Left ventricle myocardium inferior (tissue), 1 donor: ENCODE results near the gene KCNJ11. TPM values are rescaled to one million over a fixed set of nuclear protein-coding genes. Genes with fewer than 3 reads are reported as not detected.

Source experiments
- DNase-seq: peaks from one replicate; pipeline ENCODE4 v3.0.0-alpha.2; 2020
- H3K27ac ChIP-seq: fragments of 200-600 bp; replicated peaks from 2 replicates; pipeline ENCODE4 v1.8.0; 2021
- H3K27me3 ChIP-seq: fragments of 200-600 bp; 2 replicates; pipeline ENCODE4 v1.8.0; 2021; ENCODE audit warnings: low read depth
- H3K36me3 ChIP-seq: fragments of 200-600 bp; 2 replicates; pipeline ENCODE4 v1.8.0; 2021
- H3K4me1 ChIP-seq: fragments of 200-600 bp; 2 replicates; pipeline ENCODE4 v1.8.0; 2021
- H3K4me3 ChIP-seq: fragments of 200-600 bp; 2 replicates; pipeline ENCODE4 v1.8.0; 2021; ENCODE audit warnings: mild to moderate bottlenecking, moderate library complexity
- H3K9me3 ChIP-seq: fragments of 200-600 bp; replicated peaks from 2 replicates; pipeline ENCODE4 v1.8.0; 2021
- intact Hi-C: fragments of 100-400 bp; cut with micrococcal nuclease; formaldehyde crosslinking; loops from one replicate; pipeline ENCODE4 v1.11.0; 2022
- total RNA-seq: library from RNA; stranded (reverse); fragmentation: NEBNext Ultra II Directional; extraction: Animal tissue kit (Norgen Biotek cat#: 25700); gene quantifications from one replicate; pipeline ENCODE4 v1.2.1, GENCODE V29; 2021
- TF ChIP-seq, protein P1 (sequence below): fragments of 200-600 bp; IDR thresholded peaks from 2 replicates; pipeline ENCODE4 v1.8.0; 2021; ENCODE audit warnings: antibody characterized with exemption, mild to moderate bottlenecking, borderline replicate concordance
- donor health status: DM: no; HTN: yes; CAD: no; lungs with severe emphysema.

The KCNJ11 gene
- total RNA-seq, 1 donor from 2014 or later: 17.5 TPM

DNA sequence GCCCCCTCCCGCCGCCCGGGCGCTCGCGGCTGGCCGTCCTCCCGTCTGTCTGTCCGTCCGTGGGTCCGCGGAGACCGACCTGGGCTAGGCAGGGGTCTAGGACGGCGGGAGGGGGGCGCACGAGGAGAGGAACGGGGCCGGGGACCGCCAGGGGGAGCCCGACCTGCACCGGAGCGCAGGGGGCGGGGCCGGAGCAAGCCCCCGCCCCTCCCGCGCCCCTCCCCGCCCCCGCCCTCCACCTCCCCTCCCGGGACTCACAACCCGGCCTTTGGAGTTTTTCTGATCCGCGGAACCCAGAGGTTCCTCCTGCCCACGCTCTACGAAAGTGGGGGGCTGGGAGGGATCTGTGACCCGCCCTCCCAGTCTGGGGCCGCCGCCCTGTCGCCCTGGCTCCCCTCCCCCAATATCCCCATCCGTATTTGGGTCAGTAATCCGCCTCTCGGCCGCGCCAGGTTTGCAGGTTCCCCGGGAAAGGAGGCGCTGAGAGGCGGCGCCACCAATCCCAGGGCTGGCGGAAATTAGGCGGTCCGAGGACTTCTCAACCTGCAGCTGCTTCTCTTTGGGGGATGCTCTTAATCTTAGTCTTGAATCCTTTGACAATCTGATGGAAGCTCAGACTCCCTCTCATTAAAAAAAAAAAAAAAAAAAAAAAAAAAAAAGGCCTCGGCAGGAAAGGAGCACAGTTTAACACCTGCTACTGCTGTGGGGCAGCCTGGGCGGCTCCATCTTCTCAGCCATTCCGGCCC is 925 bp upstream of the KCNJ11 start:
- Histone ChIP-seq H3K4me3 (peak overlapping the region; percentile 66), H3K9me3 (no peaks in the 10 kb centered on the region), H3K27me3 (peaks cover 31% of the 10 kb centered on the region), H3K27ac (peak overlapping the region; percentile 78), H3K36me3 (no peaks in the 10 kb centered on the region), H3K4me1 (peaks cover 40% of the 10 kb centered on the region)
- peak; percentile 78 for DNase-seq
- TF ChIP-seq, protein P1, sequence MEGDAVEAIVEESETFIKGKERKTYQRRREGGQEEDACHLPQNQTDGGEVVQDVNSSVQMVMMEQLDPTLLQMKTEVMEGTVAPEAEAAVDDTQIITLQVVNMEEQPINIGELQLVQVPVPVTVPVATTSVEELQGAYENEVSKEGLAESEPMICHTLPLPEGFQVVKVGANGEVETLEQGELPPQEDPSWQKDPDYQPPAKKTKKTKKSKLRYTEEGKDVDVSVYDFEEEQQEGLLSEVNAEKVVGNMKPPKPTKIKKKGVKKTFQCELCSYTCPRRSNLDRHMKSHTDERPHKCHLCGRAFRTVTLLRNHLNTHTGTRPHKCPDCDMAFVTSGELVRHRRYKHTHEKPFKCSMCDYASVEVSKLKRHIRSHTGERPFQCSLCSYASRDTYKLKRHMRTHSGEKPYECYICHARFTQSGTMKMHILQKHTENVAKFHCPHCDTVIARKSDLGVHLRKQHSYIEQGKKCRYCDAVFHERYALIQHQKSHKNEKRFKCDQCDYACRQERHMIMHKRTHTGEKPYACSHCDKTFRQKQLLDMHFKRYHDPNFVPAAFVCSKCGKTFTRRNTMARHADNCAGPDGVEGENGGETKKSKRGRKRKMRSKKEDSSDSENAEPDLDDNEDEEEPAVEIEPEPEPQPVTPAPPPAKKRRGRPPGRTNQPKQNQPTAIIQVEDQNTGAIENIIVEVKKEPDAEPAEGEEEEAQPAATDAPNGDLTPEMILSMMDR: peak; percentile 82
- intact Hi-C loops: no loop called here

DNA sequence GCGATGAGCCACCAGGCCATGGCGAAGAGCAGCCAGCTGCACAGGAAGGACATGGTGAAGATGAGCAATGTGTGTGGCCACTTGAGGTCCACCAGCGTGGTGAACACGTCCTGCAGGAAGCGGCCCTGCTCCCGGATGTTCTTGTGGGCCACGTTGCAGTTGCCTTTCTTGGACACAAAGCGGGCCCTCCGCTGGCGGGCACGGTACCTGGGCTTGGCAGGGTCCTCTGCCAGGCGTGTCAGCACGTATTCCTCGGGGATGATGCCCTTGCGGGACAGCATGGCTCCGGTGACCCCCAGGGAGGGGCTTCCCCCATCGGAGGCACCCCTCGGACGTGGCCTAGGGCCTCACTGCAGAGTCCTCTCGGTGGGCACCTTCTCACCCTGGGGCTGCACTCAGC is 648 bp downstream of the KCNJ11 start:
- no peak overlapping the region for H3K27ac ChIP-seq
- no peaks in the 10 kb centered on the region for H3K36me3 ChIP-seq
- no peak overlapping the region for H3K4me3 ChIP-seq
- DNase-seq: no peak
- H3K4me1 ChIP-seq: peaks cover 48% of the 10 kb centered on the region
- TF ChIP-seq, protein P1: no peak
- no peaks in the 10 kb centered on the region for H3K9me3 ChIP-seq
- H3K27me3 ChIP-seq: peaks cover 31% of the 10 kb centered on the region
- intact Hi-C loops: no loop called here

DNA sequence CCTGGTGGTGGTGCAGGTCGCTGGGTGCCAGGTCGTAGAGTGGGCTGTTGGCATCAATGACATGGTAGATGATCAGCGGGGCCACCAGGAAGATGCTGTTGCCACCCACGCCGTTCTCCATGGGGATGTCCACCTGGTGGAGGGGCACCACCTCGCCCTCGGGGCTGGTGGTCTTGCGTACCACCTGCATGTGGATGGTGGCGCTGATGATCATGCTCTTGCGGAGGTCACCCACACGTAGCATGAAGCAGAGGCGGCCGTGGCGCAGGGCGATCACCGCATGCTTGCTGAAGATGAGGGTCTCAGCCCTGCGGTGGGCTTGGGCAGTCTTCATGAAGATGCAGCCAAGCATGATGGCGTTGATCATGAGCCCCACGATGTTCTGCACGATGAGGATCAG is 1.2 kb downstream of the KCNJ11 start:
- Histone ChIP-seq H3K9me3 (no peaks in the 10 kb centered on the region), H3K27me3 (peaks cover 31% of the 10 kb centered on the region), H3K4me1 (peaks cover 52% of the 10 kb centered on the region), H3K27ac (peak overlapping the region; percentile 90), H3K4me3 (no peak overlapping the region), H3K36me3 (no peaks in the 10 kb centered on the region)
- DNase-seq: no peak
- TF ChIP-seq, protein P1: no peak
- intact Hi-C loops: no loop called here

DNA sequence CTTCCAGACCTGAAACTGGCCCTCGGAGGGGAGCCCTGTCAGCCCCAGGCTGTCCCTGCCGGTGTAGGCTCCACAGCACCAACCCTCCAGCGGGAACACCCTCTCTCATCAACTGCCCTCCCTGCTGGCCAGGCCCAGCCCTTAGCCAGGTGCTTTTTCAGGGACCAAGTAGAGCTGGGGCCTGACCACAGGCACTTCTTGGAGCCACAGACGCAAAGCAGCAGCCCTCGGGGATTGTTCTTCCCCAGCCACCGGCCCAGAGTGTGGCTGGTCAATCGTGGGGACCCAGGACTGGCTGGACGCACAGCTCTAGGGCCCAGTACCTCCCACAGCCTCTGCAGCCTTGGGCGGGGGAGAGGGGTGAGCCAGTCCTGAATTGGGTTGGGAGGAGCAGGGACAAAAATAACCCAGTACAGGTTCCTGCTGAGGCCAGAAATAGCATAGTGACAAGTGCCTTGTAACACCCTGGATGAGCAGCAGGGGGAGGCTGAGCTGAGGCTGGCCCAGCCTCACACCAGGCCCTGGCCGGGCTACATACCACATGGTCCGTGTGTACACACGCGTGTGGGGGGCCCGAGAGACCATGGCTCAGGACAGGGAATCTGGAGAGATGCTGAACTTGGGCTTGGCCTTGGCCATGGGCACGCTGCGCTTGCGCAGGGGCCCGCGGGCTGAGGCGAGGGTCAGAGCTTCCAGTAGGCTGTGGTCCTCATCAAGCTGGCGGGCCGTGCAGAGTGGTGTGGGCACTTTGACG is 2.0 kb downstream of the KCNJ11 start:
- Histone ChIP-seq H3K27me3 (peaks cover 31% of the 10 kb centered on the region), H3K27ac (peak overlapping the region; percentile 90), H3K4me1 (peaks cover 58% of the 10 kb centered on the region), H3K9me3 (no peaks in the 10 kb centered on the region), H3K4me3 (peak overlapping the region; percentile 62), H3K36me3 (no peaks in the 10 kb centered on the region)
- DNase-seq: peak; percentile 65
- intact Hi-C loops: no loop called here
- TF ChIP-seq, protein P1: peak; percentile 76

DNA sequence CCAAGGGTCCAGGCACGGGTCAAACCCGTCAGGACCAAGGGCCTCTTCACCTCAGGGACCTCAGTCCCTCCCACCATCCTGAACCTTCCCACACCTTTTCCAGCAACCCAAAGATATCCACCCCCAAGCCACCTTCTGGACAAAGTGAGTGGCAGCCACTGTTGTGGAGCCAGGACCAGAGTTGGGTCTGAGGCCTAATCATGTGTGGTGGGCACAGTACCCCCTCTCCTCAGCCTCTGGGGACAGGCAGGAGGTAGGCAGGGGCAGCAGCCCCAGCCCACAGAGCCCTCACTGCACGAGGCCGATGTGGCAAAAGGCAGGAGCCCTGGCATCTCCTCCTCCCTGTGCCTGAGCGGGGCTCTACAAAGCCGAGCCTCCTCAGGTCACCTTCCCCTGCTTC is 2.5 kb downstream of the KCNJ11 start:
- Histone ChIP-seq H3K27ac (peak overlapping the region; percentile 90), H3K4me3 (peak overlapping the region; percentile 62), H3K36me3 (no peaks in the 10 kb centered on the region), H3K4me1 (peaks cover 58% of the 10 kb centered on the region), H3K9me3 (no peaks in the 10 kb centered on the region), H3K27me3 (peaks cover 31% of the 10 kb centered on the region)
- intact Hi-C loops: no loop called here
- TF ChIP-seq, protein P1: no peak
- DNase-seq: no peak
